GM18870 (cell line): ENCODE results near the gene C1QL2.

ENCODE experiments used
- ATAC-seq: cut with Tn5 transposase; IDR thresholded peaks from one replicate; pipeline ENCODE4 v1.9.1; 2021; ENCODE audit warnings: moderate library complexity; ENCODE audit not compliant: unreplicated experiment

C1QL2 gene

DNA sequence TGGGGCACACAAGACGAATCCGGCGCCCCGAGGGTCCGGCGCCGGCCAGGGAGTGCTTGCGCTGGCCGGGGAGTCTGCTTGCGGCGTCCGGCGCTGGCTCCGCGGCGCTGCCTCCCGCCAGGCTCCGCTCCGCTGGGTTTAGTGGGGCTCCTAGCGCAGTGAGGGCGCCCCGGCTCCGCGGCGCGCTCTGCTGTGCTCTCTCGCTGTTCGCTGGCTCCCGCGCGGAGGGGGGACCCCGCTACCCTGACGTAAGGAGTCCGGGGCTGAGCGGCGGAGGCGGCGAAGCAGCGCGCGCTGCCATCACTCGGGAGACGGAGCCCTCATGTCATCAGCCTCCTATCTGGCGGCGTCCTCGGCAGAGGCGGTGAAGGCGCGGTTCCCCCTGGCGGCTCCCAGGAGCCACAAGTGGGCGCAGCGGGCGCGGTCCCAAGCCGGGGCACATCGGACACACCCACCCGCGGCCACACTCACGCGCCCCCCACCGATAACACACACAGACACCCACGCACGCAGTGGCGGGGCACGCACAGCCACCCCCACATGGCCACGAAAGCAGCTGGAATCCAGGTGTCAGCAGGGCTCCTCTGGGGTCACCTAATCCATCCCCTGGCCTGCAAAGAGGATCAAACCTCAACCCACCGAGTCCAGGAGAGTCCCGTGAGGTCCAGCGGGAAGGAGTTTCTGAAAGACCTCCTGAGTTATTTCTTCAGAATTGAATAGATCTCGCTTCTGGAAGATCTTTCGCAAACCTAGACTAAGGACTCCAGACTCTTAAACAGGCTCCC lies at the start of gene C1QL2:
TSS of gene C1QL2 (minus strand) at position 189 of the 785 bp plus-strand sequence. CDS start 482 bp downstream, outside the sequence.
- ATAC-seq = no peak

GRCh38 chr2:119207447-119207846 lies 48.9 kb upstream of the C1QL2 start:
- no peak for ATAC-seq

GRCh38 chr2:119206201-119206600 lies 47.6 kb upstream of the C1QL2 start:
- ATAC-seq = no peak

GRCh38 chr2:119205001-119205706 lies 46.6 kb upstream of the C1QL2 start:
- no peak for ATAC-seq

GRCh38 chr2:119204525-119204924 lies 46.0 kb upstream of the C1QL2 start:
- no peak for ATAC-seq

DNA sequence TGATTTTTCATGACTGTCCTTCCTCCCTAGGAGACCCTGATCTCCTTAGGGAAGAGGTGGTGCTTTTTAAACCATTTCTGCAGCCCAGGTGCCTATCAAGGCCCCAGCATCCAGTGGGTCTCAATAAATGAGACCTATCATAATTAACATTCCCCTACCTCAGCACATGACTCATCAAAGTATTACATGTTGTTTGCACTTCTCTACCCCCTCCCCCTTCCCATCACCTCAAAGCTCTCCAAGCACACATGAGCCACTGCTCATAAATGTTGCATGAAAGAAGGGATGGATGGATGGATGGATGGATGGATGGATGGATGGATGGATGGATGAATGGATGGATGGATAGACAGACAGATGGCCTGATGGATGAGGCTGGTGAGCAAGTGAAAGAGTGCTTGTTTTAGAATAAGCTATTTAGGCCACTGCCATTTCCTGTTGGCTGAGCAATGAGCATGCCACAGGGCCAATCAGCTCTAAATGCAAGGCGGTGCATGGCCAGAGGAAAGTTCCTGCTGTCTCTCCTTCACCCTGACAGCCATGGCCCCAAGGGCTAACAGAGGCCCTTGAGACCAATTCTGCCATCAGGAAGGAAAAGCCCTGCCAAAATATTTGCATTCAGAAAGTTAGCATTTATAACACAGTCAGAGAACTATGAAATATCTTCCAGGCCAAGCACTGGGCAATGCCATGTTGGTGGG lies 44.2 kb upstream of the C1QL2 start:
- no peak for ATAC-seq

DNA sequence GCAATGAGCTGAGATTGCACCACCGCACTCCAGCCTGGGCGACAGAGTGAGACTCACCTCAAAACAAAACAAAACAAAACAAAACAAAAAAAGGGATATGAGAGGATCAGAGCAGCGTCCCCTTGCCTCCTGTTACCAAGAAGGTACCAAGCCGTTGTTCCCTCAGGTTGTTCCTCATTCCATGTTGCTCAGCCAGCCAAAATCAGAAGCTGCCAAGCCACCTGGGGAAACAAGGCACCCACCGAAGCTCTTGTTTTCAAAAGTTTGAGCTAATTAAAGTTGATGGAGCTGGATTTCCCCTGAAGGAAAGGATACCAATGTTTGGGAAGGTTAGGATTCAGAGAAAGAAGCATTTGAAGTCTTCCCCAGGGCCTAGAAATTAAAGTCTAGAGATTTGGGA lies 43.3 kb upstream of the C1QL2 start:
- ATAC-seq = no peak

DNA sequence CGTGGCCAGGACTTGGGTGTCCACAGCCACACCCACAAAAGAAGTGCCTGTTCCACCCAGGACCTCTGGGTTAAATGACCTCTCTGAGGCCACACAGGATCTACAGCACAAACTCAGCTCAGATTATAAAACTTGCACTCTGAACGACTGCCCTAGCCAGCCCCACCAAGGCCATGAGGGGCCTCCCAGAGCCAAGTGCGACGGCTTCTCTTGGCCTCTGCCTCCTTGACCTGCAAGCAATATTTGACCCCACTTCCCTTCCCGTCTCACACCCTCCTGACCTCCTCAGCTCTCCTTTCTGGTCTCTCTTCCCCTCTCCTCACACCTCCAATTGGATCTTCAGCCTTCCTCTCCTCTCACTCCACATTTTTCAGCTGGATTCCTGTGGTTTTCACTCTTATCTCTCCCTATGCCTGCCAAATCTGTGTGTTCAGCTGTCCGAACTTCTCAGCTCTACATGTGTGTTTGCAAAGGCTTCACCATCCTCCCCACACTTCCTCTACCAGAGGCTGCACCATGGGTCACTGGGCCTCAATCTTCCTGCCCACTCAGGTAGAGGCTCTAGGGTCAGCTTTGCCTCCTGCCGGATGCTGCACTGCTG lies 39.8 kb upstream of the C1QL2 start:
- ATAC-seq = no peak

DNA sequence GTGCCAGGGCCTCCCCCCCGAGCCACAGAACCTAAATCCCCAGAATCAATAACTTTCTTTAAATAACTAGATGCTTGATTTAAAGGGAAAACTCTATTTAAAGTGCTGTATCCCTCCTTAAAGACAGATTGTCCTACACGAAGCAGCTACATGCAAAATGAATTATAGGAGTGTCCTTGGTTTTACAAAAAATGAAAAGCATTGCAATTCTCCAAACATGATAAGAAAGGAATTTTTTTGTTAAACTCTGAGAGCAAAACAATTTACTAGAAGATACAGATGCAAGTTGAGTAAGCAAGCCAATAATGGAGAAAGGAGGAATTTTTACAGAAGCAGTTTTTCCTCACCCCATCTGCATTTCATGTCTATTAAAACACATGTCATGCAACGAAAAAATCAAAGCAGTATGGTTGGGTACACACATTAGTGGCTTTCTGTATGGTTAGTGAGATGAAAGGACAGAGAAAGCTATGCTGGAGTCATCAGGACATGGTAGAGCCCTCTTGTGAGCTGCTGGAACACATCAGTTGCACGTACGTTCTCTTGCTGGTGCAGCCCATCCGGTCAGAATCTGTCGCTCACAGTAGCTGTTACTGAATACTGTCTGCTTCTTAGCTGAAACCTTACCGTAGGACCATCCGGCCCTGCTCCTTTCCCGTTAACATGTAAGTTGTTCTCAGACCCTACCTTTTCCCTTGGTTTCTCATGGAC lies 39.1 kb upstream of the C1QL2 start:
- no peak for ATAC-seq

- no peak for ATAC-seq
Measured at GRCh38 chr2:119197126-119197405, 38.5 kb upstream of the C1QL2 start.

- ATAC-seq = no peak
Measured at GRCh38 chr2:119196301-119197125, 38.0 kb upstream of the C1QL2 start.

- ATAC-seq = no peak
Measured at GRCh38 chr2:119195887-119196286, 37.3 kb upstream of the C1QL2 start.

DNA sequence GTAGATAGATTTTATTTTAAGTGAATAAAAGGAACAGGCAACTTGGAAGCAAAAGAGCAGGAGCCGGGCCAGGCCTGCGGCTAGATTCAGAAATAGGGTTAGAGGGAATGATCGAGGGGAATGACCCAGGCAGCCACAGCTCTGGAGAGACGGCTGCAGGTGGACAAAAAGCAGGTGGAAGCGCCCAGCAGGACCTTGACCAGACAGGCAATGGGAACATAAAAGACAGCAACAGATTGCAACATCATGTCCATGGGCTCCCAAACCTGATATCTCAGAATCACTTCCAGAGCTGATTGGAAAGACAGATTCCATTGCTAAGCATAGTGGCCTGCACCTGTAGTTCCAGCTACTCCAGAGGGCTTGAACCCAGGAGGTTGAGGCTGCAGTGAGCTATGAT lies 36.5 kb upstream of the C1QL2 start:
- no peak for ATAC-seq

DNA sequence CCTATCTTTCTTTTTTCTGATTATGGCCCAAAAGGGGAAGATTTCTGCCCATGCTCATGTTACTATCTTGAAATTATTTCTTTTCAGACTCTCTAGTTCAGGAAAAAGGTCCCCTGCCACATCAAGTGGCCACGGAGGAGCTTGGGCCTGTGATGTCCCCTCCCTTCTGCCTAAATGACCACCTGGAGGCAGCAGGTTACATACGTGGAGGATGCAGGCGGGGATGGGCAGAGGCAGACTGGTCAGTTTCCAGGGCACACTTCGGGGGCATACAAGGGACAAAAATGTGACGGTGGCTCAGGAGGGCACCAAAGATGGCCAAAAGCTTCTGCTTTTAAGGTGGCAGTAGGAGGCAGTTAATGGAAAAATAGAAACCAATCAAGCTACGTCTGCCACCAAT lies 34.3 kb upstream of the C1QL2 start:
- ATAC-seq = no peak

DNA sequence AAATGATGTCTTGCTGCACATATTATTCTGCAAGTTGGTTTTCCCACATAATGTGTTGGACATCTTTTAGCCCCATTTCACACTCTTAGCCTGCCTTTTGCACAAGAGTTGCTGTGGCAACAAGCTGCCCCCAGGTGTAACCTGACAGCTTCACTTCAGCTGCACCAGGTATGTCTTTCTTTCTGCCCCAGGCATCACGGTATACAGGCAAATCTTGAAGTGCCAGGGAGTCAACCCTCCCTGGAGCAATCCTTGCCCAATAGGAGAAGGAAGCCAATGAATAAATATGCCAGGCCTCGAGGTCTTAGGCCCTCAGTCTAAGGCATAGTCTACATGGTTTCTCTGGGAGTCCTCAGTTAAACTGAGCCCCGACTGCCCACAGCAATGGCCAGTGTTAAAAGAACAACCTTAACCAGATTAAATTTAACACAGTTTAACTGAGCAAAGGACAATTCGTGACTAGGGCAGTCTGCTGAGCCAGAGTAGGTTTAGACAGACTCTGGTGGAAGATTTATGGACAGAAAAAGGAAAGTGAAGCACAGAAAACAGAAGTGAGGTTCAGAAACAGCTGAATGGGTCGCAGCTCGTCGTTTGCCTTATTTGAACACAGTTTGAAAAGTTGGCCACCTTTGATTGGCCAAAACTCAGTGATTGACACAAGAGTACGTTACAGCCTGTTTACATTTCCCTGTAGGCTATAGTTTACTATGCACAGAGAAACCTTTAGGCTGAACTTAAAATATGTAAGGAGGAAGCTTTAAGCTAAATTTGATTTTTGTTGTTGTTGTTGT lies 32.0 kb upstream of the C1QL2 start:
- ATAC-seq = no peak

- no peak for ATAC-seq
Measured at GRCh38 chr2:119184512-119184911, 26.0 kb upstream of the C1QL2 start.

DNA sequence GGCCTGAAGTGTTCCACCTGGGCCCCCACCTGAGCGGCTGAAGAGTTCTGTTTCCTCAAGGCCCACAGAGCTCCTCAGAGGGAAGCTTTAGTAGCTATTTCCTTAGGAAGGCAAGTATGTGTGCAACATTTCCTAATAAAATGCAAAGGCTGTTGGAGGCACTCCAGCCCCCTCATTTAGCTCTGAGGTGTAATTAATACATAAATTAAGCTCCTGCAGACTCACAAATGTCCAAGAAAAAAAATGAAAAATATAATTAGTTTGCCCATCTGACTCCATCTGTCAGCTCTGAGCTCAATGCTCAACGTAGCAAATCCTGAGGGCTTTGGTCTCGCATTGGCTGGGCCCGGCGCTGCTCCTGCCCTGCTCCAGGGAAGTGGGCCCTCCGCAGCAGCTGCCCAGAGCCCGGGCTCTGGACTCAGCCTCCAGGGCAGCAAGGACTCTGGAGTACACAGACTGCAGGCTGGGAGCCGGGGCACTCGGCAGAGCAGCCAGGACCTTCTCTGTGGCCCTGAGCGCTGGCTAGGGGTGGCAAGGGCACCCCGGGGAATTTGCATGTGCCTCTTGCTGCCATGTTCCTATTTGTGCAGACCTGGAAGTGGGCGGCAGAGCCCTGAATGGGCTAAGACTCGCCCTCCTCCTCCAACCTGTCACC lies 23.4 kb upstream of the C1QL2 start:
- ATAC-seq = no peak

- no peak for ATAC-seq
Measured at GRCh38 chr2:119181391-119181790, 22.8 kb upstream of the C1QL2 start.

GRCh38 chr2:119180892-119181291 lies 22.3 kb upstream of the C1QL2 start:
- no peak for ATAC-seq
